CD14-positive monocyte (primary cell): ENCODE results near the gene BEX3. TPM values are rescaled to one million over a fixed set of nuclear protein-coding genes. Genes with fewer than 3 reads are reported as not detected.

ENCODE experiments used
- DNase-seq, 3 donors: peaks; one replicate each; pipeline ENCODE4 v3.0.0-alpha.2; 2011 to 2022
- H2AFZ ChIP-seq: 2 replicates; pipeline ENCODE4 v1.6.0; 2012; ENCODE audit warnings: mild to moderate bottlenecking, low read depth, low read length, inconsistent platforms; ENCODE audit not compliant: insufficient read depth, poor library complexity, severe bottlenecking
- H3K27ac ChIP-seq, 2 donors: 1 replicate in 1 of 2; 2 replicates in 1 of 2; pipeline ENCODE4 v1.5.1; 2012 to 2013; ENCODE audit warnings: low read length in 2 of 2, control low read depth in 1 of 2, inconsistent platforms in 1 of 2, low read depth in 1 of 2, mild to moderate bottlenecking in 1 of 2
- H3K27me3 ChIP-seq, 2 donors: one replicate each; pipeline versions ENCODE4 v1.6.0 to v1.6.1; 2011 to 2013; ENCODE audit warnings: low read length in 2 of 2; ENCODE audit not compliant: control insufficient read depth in 2 of 2, insufficient read depth in 2 of 2
- H3K36me3 ChIP-seq, 2 donors: replicated peaks in 1 of 2; 1 replicate in 1 of 2; 2 replicates in 1 of 2; pipeline versions ENCODE4 v1.5.1 to v1.6.1; 2012 to 2013; ENCODE audit warnings: low read length in 2 of 2, control low read depth in 1 of 2, inconsistent platforms in 1 of 2, mild to moderate bottlenecking in 1 of 2; ENCODE audit not compliant: insufficient read depth in 2 of 2, control insufficient read depth in 1 of 2
- H3K4me1 ChIP-seq, 2 donors: 1 replicate in 1 of 2; 2 replicates in 1 of 2; pipeline versions ENCODE4 v1.5.1 to v1.6.1; 2012 to 2013; ENCODE audit warnings: low read length in 2 of 2, control low read depth in 1 of 2, inconsistent platforms in 1 of 2, mild to moderate bottlenecking in 1 of 2, moderate library complexity in 1 of 2; ENCODE audit not compliant: insufficient read depth in 2 of 2, control insufficient read depth in 1 of 2
- H3K4me2 ChIP-seq: replicated peaks from 2 replicates; pipeline ENCODE3; 2012; ENCODE audit warnings: low read length, moderate library complexity, mild to moderate bottlenecking; ENCODE audit not compliant: poor library complexity, severe bottlenecking; ENCODE audit errors: extremely low read depth
- H3K4me3 ChIP-seq, 3 experiments: fragments of 200-600 bp in 1 of 3; sonication (generic) in 1 of 3; replicated peaks in 1 of 3; 1 replicate in 2 of 3; 2 replicates in 1 of 3; pipeline ENCODE4 v1.5.1; 2011 to 2013; ENCODE audit warnings: low read length in 3 of 3, mild to moderate bottlenecking in 3 of 3, control low read depth in 2 of 3, low read depth in 2 of 3, inconsistent platforms in 1 of 3, moderate library complexity in 1 of 3
- H3K79me2 ChIP-seq: 2 replicates; pipeline ENCODE4 v1.6.0; 2012; ENCODE audit warnings: mild to moderate bottlenecking, control low read depth, inconsistent platforms, low read length, moderate library complexity; ENCODE audit not compliant: insufficient read depth
- H3K9ac ChIP-seq: 2 replicates; pipeline ENCODE4 v1.6.0; 2017; ENCODE audit warnings: low read length, mild to moderate bottlenecking; ENCODE audit not compliant: insufficient read depth, poor library complexity, severe bottlenecking
- H3K9me3 ChIP-seq, 2 donors: replicated peaks in 1 of 2; 1 replicate in 1 of 2; 2 replicates in 1 of 2; pipeline versions ENCODE4 v1.5.1 to v1.6.1; 2012 to 2013; ENCODE audit warnings: low read length in 2 of 2, control low read depth in 1 of 2; ENCODE audit not compliant: control insufficient read depth in 1 of 2, insufficient read depth in 1 of 2
- H4K20me1 ChIP-seq: 2 replicates; pipeline ENCODE4 v1.6.0; 2012; ENCODE audit warnings: mild to moderate bottlenecking, low read length, control low read depth, moderate library complexity; ENCODE audit not compliant: insufficient read depth
- H3K27ac Mint-ChIP-seq, 7 donors: one replicate each; pipeline ENCODE4 v1.8.0; 2020; ENCODE audit warnings: mild to moderate bottlenecking in 7 of 7, mixed read lengths in 7 of 7, moderate library complexity in 6 of 7, inconsistent platforms in 2 of 7
- H3K27me3 Mint-ChIP-seq, 3 donors: one replicate each; pipeline ENCODE4 v1.8.0; 2021 to 2022; ENCODE audit warnings: low read depth in 3 of 3, mild to moderate bottlenecking in 3 of 3, mixed read lengths in 3 of 3, moderate library complexity in 3 of 3, inconsistent platforms in 1 of 3
- H3K36me3 Mint-ChIP-seq, 2 donors: one replicate each; pipeline ENCODE4 v1.8.0; 2020; ENCODE audit warnings: mixed read lengths in 2 of 2, inconsistent platforms in 1 of 2, mild to moderate bottlenecking in 1 of 2
- H3K4me1 Mint-ChIP-seq: one replicate; pipeline ENCODE4 v1.8.0; 2020; ENCODE audit warnings: mild to moderate bottlenecking, mixed read lengths
- H3K4me3 Mint-ChIP-seq, 2 donors: one replicate each; pipeline ENCODE4 v1.8.0; 2020; ENCODE audit warnings: mild to moderate bottlenecking in 2 of 2, mixed read lengths in 2 of 2, moderate library complexity in 1 of 2
- H3K9me3 Mint-ChIP-seq, 7 donors: one replicate each; pipeline ENCODE4 v1.8.0; 2020 to 2022; ENCODE audit warnings: mixed read lengths in 7 of 7, mild to moderate bottlenecking in 6 of 7, moderate library complexity in 6 of 7, inconsistent platforms in 2 of 7
- WGBS: methylation state at CpG from one replicate; pipeline ENCODE4 v1.1.5; 2013; ENCODE audit warnings: missing lambda C conversion rate; ENCODE audit not compliant: insufficient coverage; 5-methylcytosine and 5-hydroxymethylcytosine counted together
- intact Hi-C, 2 donors: fragments of 100-400 bp; cut with micrococcal nuclease; formaldehyde crosslinking; loops; one replicate each; pipeline versions ENCODE4 v1.15.0 to v1.15.1; 2023
- polyA plus RNA-seq, 3 donors: library from polyadenylated mRNA; depleted of rRNA in 1 of 3; unstranded in 2 of 3; stranded (reverse) in 1 of 3; fragments of 300-500 nt in 2 of 3; fragments of >200 nt in 1 of 3; fragmentation: Illumina TruSeq in 2 of 3; gene quantifications; 1 replicate in 2 of 3; 2 replicates in 1 of 3; pipeline ENCODE4 v1.2.3, GENCODE V29; 2012 to 2021
- small RNA-seq: library from RNA; depleted of rRNA; stranded (forward); fragments of <200 nt; gene quantifications from one replicate; pipeline ENCODE3, GENCODE V24; 2012; ENCODE audit warnings: low read depth; ENCODE audit not compliant: insufficient read length
- TF ChIP-seq, protein P1 (sequence below): fragments of 200-600 bp; IDR thresholded peaks from one replicate; pipeline ENCODE4 v1.8.0; 2022; ENCODE audit warnings: antibody characterized with exemption, mild to moderate bottlenecking

BEX3 gene
- polyA plus RNA-seq, 3 donors: 0.49 to 2.7 (median 2.0) TPM

DNA sequence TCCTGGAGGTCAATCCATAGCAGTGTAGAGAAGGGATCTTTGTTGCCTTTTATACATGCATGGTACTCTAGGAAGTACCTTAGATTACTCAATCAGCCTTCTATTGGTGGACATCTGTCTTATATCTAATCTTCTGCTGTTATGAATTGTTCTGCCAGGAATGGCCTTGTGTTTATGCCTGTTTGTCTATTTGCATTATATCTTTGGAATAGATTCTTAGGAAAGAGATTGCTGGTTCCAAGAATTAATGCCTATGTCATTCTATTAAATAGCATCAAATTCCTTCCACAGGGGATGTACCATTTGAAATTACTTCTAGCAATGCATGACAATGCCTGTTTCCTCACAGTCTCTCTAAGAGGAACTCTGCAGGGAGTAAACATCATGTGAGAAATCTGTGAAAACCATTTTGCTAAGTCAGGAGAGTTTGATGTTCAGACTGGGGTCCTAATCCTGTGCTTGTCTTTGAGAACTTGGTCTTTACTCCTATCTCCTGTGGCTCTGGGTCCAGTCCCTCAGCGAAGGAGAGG is 42.5 kb downstream of the BEX3 start:
- H3K4me3 ChIP-seq: no peak overlapping the region
- Mint-ChIP-seq H3K27ac (no peak overlapping the region), H3K9me3 (no peaks in the 10 kb centered on the region)

DNA sequence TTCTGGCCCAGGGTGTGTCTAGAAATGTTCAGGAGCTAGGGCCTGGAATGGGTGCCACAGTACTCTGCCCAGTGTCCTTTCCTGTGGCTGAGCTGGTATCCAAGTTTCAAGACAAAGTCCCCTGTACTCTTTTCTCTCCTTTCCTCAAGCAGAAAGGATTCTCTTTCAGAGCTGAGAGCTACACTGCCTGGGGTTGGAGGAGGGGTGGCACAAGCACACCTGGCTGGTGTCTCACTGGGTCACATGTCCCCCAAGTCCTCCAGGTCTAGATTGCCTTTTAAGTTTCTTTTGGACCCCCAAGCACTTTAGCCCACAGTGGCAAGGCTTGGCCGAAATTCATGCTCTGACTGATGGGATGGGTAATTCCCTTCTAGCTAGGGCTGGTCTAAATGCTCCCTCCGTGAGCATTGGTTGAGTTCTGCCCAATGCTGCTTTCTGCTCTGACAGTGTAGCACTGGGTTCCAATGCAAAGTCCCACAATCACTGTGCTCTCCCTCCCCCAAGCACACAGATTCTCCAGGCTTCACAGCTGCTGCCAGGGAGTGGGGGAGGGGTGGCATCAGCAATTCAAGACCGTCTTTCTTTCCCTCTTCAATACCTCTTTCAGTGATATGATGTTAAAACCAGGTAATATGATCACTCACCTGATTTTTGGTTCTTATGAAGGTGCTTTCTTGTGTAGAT is 47.8 kb downstream of the BEX3 start:
- no peaks in the 10 kb centered on the region for H3K79me2 ChIP-seq
- H3K36me3 ChIP-seq: no peaks in the 10 kb centered on the region
- TF ChIP-seq, protein P1, sequence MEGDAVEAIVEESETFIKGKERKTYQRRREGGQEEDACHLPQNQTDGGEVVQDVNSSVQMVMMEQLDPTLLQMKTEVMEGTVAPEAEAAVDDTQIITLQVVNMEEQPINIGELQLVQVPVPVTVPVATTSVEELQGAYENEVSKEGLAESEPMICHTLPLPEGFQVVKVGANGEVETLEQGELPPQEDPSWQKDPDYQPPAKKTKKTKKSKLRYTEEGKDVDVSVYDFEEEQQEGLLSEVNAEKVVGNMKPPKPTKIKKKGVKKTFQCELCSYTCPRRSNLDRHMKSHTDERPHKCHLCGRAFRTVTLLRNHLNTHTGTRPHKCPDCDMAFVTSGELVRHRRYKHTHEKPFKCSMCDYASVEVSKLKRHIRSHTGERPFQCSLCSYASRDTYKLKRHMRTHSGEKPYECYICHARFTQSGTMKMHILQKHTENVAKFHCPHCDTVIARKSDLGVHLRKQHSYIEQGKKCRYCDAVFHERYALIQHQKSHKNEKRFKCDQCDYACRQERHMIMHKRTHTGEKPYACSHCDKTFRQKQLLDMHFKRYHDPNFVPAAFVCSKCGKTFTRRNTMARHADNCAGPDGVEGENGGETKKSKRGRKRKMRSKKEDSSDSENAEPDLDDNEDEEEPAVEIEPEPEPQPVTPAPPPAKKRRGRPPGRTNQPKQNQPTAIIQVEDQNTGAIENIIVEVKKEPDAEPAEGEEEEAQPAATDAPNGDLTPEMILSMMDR: no peak
- H3K4me3 Mint-ChIP-seq: no peak overlapping the region
- H3K4me1 Mint-ChIP-seq: no peaks in the 10 kb centered on the region
- H3K9me3 ChIP-seq: no peaks in the 10 kb centered on the region
- intact Hi-C loops: no loop called here
- no peaks in the 10 kb centered on the region for H3K4me1 ChIP-seq
- no peak overlapping the region for H3K4me3 ChIP-seq
- no CpG with 5 or more reads among the region's 3 CpGs for WGBS
- no peak overlapping the region for H3K27ac ChIP-seq
- H3K27ac Mint-ChIP-seq: no peak overlapping the region
- no peaks in the 10 kb centered on the region for H3K36me3 Mint-ChIP-seq
- H3K9ac ChIP-seq: no peak overlapping the region
- no peaks in the 10 kb centered on the region for H3K27me3 ChIP-seq
- no peak overlapping the region for H2AFZ ChIP-seq
- DNase-seq: no peak
- no peak overlapping the region for H3K4me2 ChIP-seq
- no peaks in the 10 kb centered on the region for H4K20me1 ChIP-seq
- H3K27me3 Mint-ChIP-seq: peaks cover 0 to 6% (median 2%) of the 10 kb centered on the region in 3 donors
- H3K9me3 Mint-ChIP-seq: no peaks in the 10 kb centered on the region

More for the DNA sequence above, 42.5 kb downstream of the BEX3 start:
- Mint-ChIP-seq H3K4me3 (no peak overlapping the region), H3K27me3 (peaks cover 0 to 10% (median 2%) of the 10 kb centered on the region in 3 donors), H3K36me3 (no peaks in the 10 kb centered on the region), H3K4me1 (peaks cover 2% of the 10 kb centered on the region)
- H3K4me1 ChIP-seq: no peaks in the 10 kb centered on the region
- H3K27ac ChIP-seq: no peak overlapping the region
- no peaks in the 10 kb centered on the region for H3K36me3 ChIP-seq
- no peaks in the 10 kb centered on the region for H3K79me2 ChIP-seq
- DNase-seq: no peak
- intact Hi-C loops: no loop called here
- H3K4me2 ChIP-seq: no peak overlapping the region
- no peaks in the 10 kb centered on the region for H4K20me1 ChIP-seq
- TF ChIP-seq, protein P1: no peak
- no peaks in the 10 kb centered on the region for H3K27me3 ChIP-seq
- WGBS: 80% methylated on average over 1 of the region's 1 CpG
- no peak overlapping the region for H2AFZ ChIP-seq
- H3K9me3 ChIP-seq: no peaks in the 10 kb centered on the region
- no peak overlapping the region for H3K9ac ChIP-seq

Small RNA genes lying within 50 kb of the gene (small RNA-seq; reads per million reads assigned to genes)
- not detected for gene Z92846.1

Other genes starting within 250 kb of the BEX3 start
- 10 to 100 TPM; 17.6 to 33.5 (median 28.6) TPM for gene BEX4, start 161.4 kb upstream of the BEX3 start, polyA plus RNA-seq
- 10 to 100 TPM in 2 of 3 donors, 1 to 10 TPM in 1; 7.0 to 33.7 (median 30.2) TPM for gene TCEAL8, start 121.4 kb upstream of the BEX3 start, polyA plus RNA-seq
- gene TCEAL5, start 99.8 kb upstream of the BEX3 start, polyA plus RNA-seq: not detected
- under 1 TPM; 0.22 to 0.75 (median 0.66) TPM for gene BEX2, start 65.5 kb upstream of the BEX3 start, polyA plus RNA-seq
- gene TCEAL7, start 46.3 kb upstream of the BEX3 start, polyA plus RNA-seq: not detected
- gene TCEAL9, start 20.0 kb upstream of the BEX3 start, polyA plus RNA-seq: 1 to 10 TPM in 1 of 3 donors, under 1 TPM in 2; 0.49 to 2.2 (median 0.49) TPM
- not detected for gene RAB40A, start 143.0 kb downstream of the BEX3 start, polyA plus RNA-seq
- 10 to 100 TPM in 1 of 3 donors, 1 to 10 TPM in 2; 3.0 to 10.7 (median 8.5) TPM for gene TCEAL4, start 209.0 kb downstream of the BEX3 start, polyA plus RNA-seq
- 1 to 10 TPM; 1.8 to 3.7 (median 2.1) TPM for gene TCEAL3, start 231.4 kb downstream of the BEX3 start, polyA plus RNA-seq